ENCODE data around the gene C16orf96. TPM values are rescaled to one million over a fixed set of nuclear protein-coding genes. Genes with fewer than 3 reads are reported as not detected.

Gene C16orf96
- total and polyA plus RNA-seq, 7 donors, result 0.04 to 0.32 (median 0.06) TPM; not detected in 3

DNA sequence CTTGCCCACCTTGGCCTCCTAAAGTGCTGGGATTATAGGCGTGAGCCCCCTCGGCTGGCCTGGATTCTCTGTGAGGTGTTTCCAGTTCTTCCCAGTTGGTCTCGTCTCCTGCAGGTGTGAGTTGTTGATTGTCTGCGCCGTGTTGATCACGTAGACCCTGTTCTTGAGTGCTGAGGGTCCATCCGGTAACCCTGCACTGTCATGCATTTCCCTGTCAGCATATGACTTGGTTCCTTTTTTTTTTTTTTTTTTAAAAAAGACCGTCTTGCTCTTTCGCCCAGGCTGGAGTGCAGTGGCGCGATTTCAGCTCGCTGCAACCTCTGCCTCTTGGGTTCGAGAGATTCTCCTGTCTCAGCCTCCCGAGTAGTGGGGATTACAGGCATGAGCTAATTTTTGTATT lies 85.8 kb downstream of the C16orf96 start:
- intact Hi-C loops (cut with DNase I), result no loop called here
- WGBS, 3 donors, result 90 to 92% (median 92%) methylated on average over 14 of the region's 14 CpGs

DNA sequence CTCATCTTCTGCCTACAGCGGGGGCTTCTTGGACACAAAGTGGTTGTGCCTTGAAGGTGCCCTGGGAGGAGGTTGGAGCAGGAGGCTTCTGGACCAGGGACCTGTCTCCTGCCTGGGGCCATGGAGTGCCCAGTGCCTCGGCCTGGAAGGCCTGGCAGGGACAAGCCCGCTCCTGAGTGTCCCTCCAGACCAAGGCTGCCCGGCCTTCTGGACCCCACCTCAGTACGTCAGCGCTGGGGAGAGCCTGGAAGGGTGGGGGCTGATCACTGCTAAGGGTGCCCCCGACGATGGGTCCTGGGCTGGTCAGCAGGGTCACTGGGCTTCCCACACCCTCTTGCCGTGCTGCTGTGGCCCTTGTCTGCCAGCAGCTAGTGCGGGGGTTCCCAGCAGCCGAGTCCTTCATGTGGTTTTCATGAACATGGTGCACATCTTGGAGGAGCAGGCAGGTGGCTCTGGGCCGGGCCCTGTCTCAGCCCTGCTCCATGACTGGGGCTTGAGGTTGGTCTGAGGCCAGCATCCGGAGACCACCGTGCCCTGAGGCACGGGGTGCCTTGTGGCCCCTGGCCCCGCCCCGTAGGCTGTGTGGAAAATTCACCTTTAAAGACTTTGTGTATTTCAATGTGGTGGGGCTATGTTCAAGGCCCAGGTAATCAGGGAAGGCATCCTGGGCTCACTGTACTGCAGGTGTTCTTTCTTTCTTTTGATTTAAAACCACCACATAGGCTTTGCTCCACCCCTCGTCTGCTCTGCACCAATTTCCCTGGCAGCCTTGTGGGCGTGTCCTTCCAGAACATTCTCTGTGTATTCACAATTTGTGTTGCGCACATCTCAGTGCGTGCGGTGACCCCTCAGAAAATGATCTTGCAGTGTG lies 90.9 kb downstream of the C16orf96 start:
- Histone ChIP-seq H3K9me3 (no peaks in the 10 kb centered on the region), H3K36me3 (ENCODE audit: insufficient read depth in 1 of 2, low read depth in 1 of 2) (peaks cover 0 to 23% of the 10 kb centered on the region in 2 donors)

More for the DNA sequence above, 85.8 kb downstream of the C16orf96 start:
- Histone ChIP-seq H3K4me3 (no peak overlapping the region), H3K9me3 (no peaks in the 10 kb centered on the region), H3K27me3 (ENCODE audit: insufficient read depth in 3 of 3, low read length in 2 of 3) (no peaks in the 10 kb centered on the region), H3K4me1 (peaks cover 9% of the 10 kb centered on the region), H3K27ac (no peak overlapping the region), H3K36me3 (ENCODE audit: insufficient read depth in 1 of 2, low read depth in 1 of 2) (peaks cover 0 to 9% of the 10 kb centered on the region in 2 donors)
- TF ChIP-seq CTCF (IDR thresholded peaks at IDR 0.05), result no peak
- DNase-seq, result no peak
- ATAC-seq, result no peak

DNA sequence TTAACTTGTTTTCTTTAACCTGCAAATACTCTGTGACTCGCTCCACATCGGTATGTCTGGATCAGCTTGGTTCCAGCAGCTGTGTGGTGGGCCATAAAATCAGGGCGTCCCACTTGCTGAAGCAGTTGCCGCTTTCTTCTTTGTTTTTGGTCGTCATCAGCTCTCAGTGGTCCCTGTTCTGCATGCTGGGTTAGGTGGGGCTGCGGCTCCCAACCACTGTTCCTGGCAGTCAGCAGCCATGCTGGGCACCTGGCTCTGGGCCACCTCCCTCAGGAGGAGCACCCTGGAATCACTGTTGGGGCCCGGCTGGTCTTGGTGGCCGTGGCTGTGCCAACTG lies 91.5 kb downstream of the C16orf96 start:
- no peaks in the 10 kb centered on the region for H3K27me3 ChIP-seq (ENCODE audit: insufficient read depth in 3 of 3, low read length in 2 of 3)
- no peaks in the 10 kb centered on the region for H3K9me3 ChIP-seq
- WGBS, 3 donors, result 94 to 98% (median 96%) methylated on average over 8 of the region's 8 CpGs
- no peak for TF ChIP-seq CTCF (IDR thresholded peaks at IDR 0.05)
- no peak overlapping the region for H3K27ac ChIP-seq
- intact Hi-C loops (cut with DNase I), result no loop called here
- no peak overlapping the region for H3K4me3 ChIP-seq
- ATAC-seq (no peak), DNase-seq (no peak)
- H3K36me3 ChIP-seq (ENCODE audit: insufficient read depth in 1 of 2, low read depth in 1 of 2), result peaks cover 1 to 29% of the 10 kb centered on the region in 2 donors
- no peaks in the 10 kb centered on the region for H3K4me1 ChIP-seq

More for the DNA sequence above, 90.9 kb downstream of the C16orf96 start:
- WGBS, 3 donors, result 94 to 95% (median 95%) methylated on average over 21 to 22 of the region's 22 CpGs
- DNase-seq (no peak), ATAC-seq (no peak)
- Histone ChIP-seq H3K4me1 (no peaks in the 10 kb centered on the region), H3K4me3 (no peak overlapping the region), H3K27ac (no peak overlapping the region), H3K27me3 (ENCODE audit: insufficient read depth in 3 of 3, low read length in 2 of 3) (no peaks in the 10 kb centered on the region)
- intact Hi-C loops (cut with DNase I), result no loop called here
- TF ChIP-seq CTCF (IDR thresholded peaks at IDR 0.05), result no peak

DNA sequence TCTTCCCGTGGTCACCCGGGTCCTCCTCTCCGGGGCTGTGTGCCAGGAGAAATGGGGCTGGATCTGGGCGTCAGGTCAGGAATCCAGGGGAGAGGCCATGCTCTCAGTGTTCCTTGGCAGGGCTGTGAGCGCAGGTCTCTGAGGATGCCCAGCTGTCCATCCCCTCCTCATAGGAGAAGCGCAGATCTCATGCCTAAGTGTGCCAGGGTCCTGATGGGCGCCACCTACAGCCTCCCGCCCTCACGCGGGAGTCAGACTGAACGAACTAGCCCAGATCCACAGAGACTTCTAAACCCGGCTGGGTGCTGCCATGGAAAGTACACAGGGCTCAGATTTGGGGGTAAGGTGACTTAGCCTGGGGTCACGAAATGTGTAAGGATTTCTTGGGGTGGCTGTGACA lies 92.8 kb downstream of the C16orf96 start:
- no peak overlapping the region for H3K4me3 ChIP-seq
- intact Hi-C loops (cut with DNase I), result no loop called here
- no peak overlapping the region for H3K27ac ChIP-seq
- DNase-seq (no peak), ATAC-seq (no peak)
- no peaks in the 10 kb centered on the region for H3K9me3 ChIP-seq
- no peak for TF ChIP-seq CTCF (IDR thresholded peaks at IDR 0.05)
- WGBS, 3 donors, result 92 to 94% (median 93%) methylated on average over 13 of the region's 13 CpGs
- H3K27me3 ChIP-seq (ENCODE audit: insufficient read depth in 3 of 3, low read length in 2 of 3), result no peaks in the 10 kb centered on the region
- no peaks in the 10 kb centered on the region for H3K4me1 ChIP-seq
- peaks cover 4 to 41% of the 10 kb centered on the region in 2 donors for H3K36me3 ChIP-seq (ENCODE audit: insufficient read depth in 1 of 2, low read depth in 1 of 2)

Measured in psoas muscle (tissue), 8 donors.